GM12801 (cell line): ENCODE measurements around the gene SLC38A11.

Experiments used
- TF ChIP-seq, protein P1 (sequence below): IDR thresholded peaks from one replicate; pipeline ENCODE4 v1.5.1; 2011; ENCODE audit warnings: control low read depth; ENCODE audit not compliant: insufficient read length; ENCODE audit errors: extremely low read depth

The SLC38A11 gene

DNA sequence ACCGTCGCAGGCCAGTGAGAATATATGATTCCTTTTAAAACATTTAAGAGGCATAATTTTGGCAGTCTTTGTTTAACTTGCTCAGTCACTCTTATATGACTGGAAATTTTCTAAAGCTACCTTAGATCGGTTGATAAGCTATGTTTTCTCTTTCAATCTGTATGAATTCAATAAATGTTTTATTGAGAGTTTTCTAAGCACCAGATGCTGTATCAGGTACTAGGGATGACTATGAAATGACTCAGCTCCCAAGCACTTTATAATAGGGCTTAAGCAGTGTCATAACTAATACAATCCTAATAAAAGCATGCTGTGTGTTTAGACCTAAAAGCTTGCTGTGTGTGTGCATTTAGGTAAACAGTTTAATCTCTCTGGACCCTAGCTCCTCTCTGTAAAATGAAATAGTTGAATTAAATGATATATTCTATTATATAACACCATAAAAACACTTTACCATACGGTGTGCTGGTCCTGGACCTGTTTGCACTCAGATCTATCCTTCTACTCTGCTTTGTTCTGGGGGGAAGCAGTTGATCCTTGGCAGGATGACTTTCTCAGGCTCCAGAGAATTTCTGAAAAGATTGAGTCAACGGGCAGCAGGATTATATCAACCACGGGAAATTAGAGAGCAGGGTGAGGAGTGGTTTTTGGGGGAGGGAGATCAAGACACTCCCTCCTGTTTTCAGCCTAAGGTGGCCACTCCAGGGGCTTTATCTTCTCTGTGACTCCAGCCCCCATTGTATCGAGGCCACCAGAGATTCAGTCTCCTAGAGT, 26.1 kb upstream of the SLC38A11 start:
- TF ChIP-seq, protein P1, sequence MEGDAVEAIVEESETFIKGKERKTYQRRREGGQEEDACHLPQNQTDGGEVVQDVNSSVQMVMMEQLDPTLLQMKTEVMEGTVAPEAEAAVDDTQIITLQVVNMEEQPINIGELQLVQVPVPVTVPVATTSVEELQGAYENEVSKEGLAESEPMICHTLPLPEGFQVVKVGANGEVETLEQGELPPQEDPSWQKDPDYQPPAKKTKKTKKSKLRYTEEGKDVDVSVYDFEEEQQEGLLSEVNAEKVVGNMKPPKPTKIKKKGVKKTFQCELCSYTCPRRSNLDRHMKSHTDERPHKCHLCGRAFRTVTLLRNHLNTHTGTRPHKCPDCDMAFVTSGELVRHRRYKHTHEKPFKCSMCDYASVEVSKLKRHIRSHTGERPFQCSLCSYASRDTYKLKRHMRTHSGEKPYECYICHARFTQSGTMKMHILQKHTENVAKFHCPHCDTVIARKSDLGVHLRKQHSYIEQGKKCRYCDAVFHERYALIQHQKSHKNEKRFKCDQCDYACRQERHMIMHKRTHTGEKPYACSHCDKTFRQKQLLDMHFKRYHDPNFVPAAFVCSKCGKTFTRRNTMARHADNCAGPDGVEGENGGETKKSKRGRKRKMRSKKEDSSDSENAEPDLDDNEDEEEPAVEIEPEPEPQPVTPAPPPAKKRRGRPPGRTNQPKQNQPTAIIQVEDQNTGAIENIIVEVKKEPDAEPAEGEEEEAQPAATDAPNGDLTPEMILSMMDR, result no peak

DNA sequence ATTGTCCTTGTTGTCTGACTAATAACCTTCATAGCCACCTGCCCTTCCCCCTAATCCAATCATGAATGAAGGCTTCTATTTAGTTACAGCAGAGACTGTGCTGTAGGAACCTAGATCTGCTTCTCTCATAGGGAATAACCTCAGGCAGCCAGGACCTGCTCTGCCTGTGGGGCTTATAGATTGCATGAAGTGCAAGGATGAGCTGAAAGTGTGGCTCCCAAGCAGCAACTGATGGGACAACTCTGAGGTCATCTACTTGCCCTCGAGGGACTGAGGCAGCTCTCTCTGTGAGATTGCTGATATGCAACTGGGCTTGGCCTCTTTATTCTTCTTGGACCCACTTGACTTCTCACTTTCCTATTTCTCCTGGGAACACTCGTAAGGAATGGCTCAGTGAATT, 23.8 kb upstream of the SLC38A11 start:
- TF ChIP-seq, protein P1, result no peak

- TF ChIP-seq, protein P1, result no peak
Measured at GRCh38 chr2:164976301-164976700, 21.0 kb upstream of the SLC38A11 start.

- TF ChIP-seq, protein P1, result no peak
Measured at GRCh38 chr2:164975891-164976290, 20.6 kb upstream of the SLC38A11 start.

- TF ChIP-seq, protein P1, result no peak
Measured at GRCh38 chr2:164974221-164974620, 18.9 kb upstream of the SLC38A11 start.

DNA sequence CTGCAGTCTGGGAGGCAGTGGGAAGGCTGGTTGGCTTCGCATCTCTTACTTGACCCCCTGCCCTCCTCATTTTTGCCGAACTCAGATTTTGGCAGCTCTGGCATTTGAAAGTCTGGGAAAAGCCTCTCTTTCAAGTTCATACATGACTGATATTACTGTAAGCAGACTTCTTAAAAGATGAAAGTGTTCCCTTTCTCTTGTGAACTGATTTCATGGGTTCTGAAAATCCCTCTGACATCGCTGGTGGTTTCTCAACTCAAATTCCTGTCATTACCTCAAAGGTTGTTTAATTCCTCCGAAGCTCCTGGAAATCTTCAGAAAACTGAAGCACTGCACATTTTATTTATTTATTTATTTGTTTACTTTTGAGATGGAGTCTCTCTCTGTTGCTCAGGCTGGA, 16.9 kb upstream of the SLC38A11 start:
- TF ChIP-seq, protein P1, result no peak

- TF ChIP-seq, protein P1, result no peak
Measured at GRCh38 chr2:164969909-164970690, 14.8 kb upstream of the SLC38A11 start.
